GM23338 (cell line): ENCODE results near the gene DPY19L2. TPM values are rescaled to one million over a fixed set of nuclear protein-coding genes. Genes with fewer than 3 reads are reported as not detected.
"Not testable (repeated sequence)": the region's sequence is repeated elsewhere in the genome, so short reads cannot be mapped to it uniquely, and the experiment has no call there.

ENCODE experiments used
- ATAC-seq: fragments of 200-7000 bp; cut with Tn5 transposase; 3 replicates; pipeline ENCODE4 v1.9.1; 2020
- DNase-seq: peaks from one replicate; pipeline ENCODE4 v3.0.0-alpha.2; 2015; ENCODE audit warnings: low spot score
- H2AFZ ChIP-seq: fragments of 200-600 bp; sonication (generic); 2 replicates; pipeline ENCODE4 v1.8.0; 2016; ENCODE audit warnings: antibody characterized with exemption, mild to moderate bottlenecking, moderate library complexity
- H3F3A ChIP-seq: fragments of 200-600 bp; sonication (generic); replicated peaks from 2 replicates; pipeline ENCODE4 v1.8.0; 2017; ENCODE audit warnings: antibody characterized with exemption, mixed run types, low read depth
- H3K27ac ChIP-seq: fragments of 200-600 bp; sonication (generic); 2 replicates; pipeline ENCODE4 v1.6.1; 2016; ENCODE audit warnings: low read depth
- H3K27me3 ChIP-seq: fragments of 200-600 bp; sonication (generic); 2 replicates; pipeline ENCODE4 v1.8.0; 2016; ENCODE audit warnings: mild to moderate bottlenecking, mixed run types, moderate library complexity; ENCODE audit not compliant: insufficient read depth
- H3K36me3 ChIP-seq: fragments of 200-600 bp; sonication (generic); 2 replicates; pipeline ENCODE4 v1.8.0; 2016; ENCODE audit warnings: mild to moderate bottlenecking; ENCODE audit not compliant: insufficient read depth
- H3K4me1 ChIP-seq: fragments of 200-600 bp; sonication (generic); 2 replicates; pipeline ENCODE4 v1.8.0; 2016; ENCODE audit warnings: mild to moderate bottlenecking, moderate library complexity; ENCODE audit not compliant: insufficient read depth
- H3K4me2 ChIP-seq: fragments of 200-600 bp; sonication (generic); 2 replicates; pipeline ENCODE4 v1.7.1; 2017; ENCODE audit warnings: mixed run types
- H3K4me3 ChIP-seq: fragments of 200-600 bp; sonication (generic); 2 replicates; pipeline ENCODE4 v1.6.1; 2016; ENCODE audit warnings: mixed run types
- H3K79me2 ChIP-seq: fragments of 200-600 bp; sonication (generic); replicated peaks from 2 replicates; pipeline ENCODE4 v1.8.0; 2017; ENCODE audit warnings: mild to moderate bottlenecking; ENCODE audit not compliant: insufficient read depth
- H3K9me2 ChIP-seq: fragments of 200-600 bp; sonication (generic); 2 replicates; pipeline ENCODE4 v1.8.0; 2017; ENCODE audit not compliant: insufficient read depth
- H4K20me1 ChIP-seq: fragments of 200-600 bp; sonication (generic); replicated peaks from 2 replicates; pipeline ENCODE4 v1.8.0; 2017; ENCODE audit warnings: mild to moderate bottlenecking; ENCODE audit not compliant: insufficient read depth
- H3K27ac Mint-ChIP-seq: 2 replicates; pipeline ENCODE4 v1.8.0; 2020; ENCODE audit warnings: inconsistent platforms, mild to moderate bottlenecking, moderate library complexity, mixed read lengths
- H3K27me3 Mint-ChIP-seq: 3 replicates; pipeline ENCODE4 v1.8.0; 2022; ENCODE audit warnings: low read depth, mild to moderate bottlenecking, moderate library complexity, mixed read lengths, inconsistent platforms; ENCODE audit not compliant: insufficient read depth, poor library complexity
- H3K36me3 Mint-ChIP-seq: 3 replicates; pipeline ENCODE4 v1.8.0; 2021; ENCODE audit warnings: low read depth, mild to moderate bottlenecking, inconsistent platforms, moderate library complexity, mixed read lengths
- H3K4me1 Mint-ChIP-seq: 3 replicates; pipeline ENCODE4 v1.8.0; 2020; ENCODE audit warnings: mild to moderate bottlenecking, inconsistent platforms, mixed read lengths
- H3K4me3 Mint-ChIP-seq: 3 replicates; pipeline ENCODE4 v1.8.0; 2021; ENCODE audit warnings: moderate library complexity, mild to moderate bottlenecking, inconsistent platforms, mixed read lengths
- H3K9me3 Mint-ChIP-seq: 3 replicates; pipeline ENCODE4 v1.8.0; 2020; ENCODE audit warnings: moderate library complexity, mild to moderate bottlenecking, inconsistent platforms, mixed read lengths
- polyA plus RNA-seq: library from polyadenylated mRNA; unstranded; fragments of >200 nt; fragmentation: Nextera tagmentation; extraction: Ambion mirVana; gene quantifications from 2 replicates; pipeline ENCODE4 v1.2.1, GENCODE V29; 2016
- total RNA-seq: library from RNA; depleted of rRNA; stranded (reverse); fragments of >200 nt; shearing (Covaris generic); gene quantifications from 2 replicates; pipeline ENCODE4 v1.2.3, GENCODE V29; 2014
- TF ChIP-seq, protein P1 (sequence below), 2 experiments: fragments of 200-600 bp in 1 of 2; sonication (generic) in 1 of 2; conservative IDR thresholded peaks; 2 replicates each; pipeline versions ENCODE4 v1.5.1 to v1.6.1; 2016 to 2017; ENCODE audit warnings: antibody characterized with exemption in 2 of 2, low read depth in 2 of 2, mild to moderate bottlenecking in 2 of 2, moderate library complexity in 1 of 2

The DPY19L2 gene
- total and polyA plus RNA-seq, 2 experiments from 2014 or later = 4.3 to 8.0 TPM

DNA sequence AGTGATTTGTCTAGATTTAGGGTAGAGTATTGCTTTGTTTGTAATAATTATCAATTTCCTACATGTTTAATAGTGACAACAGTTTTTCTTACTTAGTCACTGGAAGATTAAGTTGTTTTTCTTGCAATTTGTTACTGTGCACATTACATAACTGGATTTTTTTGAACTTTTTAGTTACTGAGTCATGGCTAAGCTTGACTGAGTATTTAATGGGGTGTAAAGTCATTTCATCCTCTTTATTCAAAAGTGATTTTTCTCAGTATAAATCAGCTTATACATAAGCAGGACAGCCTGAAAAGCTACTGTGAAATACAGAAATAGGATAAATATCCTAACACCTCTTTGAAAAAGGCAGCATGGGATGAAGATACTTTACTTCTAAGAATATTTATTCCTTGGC lies 12.5 kb upstream of the DPY19L2 start:
- H3K27ac ChIP-seq, H4K20me1 ChIP-seq, H3K27me3 ChIP-seq, H3K36me3 Mint-ChIP-seq, H3K9me2 ChIP-seq, H3K27ac Mint-ChIP-seq, H3K9me3 Mint-ChIP-seq, H3K4me3 ChIP-seq, H3K4me2 ChIP-seq, H3K4me1 Mint-ChIP-seq, H2AFZ ChIP-seq, ATAC-seq, H3K79me2 ChIP-seq, H3F3A ChIP-seq, H3K36me3 ChIP-seq, DNase-seq, H3K27me3 Mint-ChIP-seq, H3K4me1 ChIP-seq, H3K4me3 Mint-ChIP-seq: not testable (repeated sequence)

DNA sequence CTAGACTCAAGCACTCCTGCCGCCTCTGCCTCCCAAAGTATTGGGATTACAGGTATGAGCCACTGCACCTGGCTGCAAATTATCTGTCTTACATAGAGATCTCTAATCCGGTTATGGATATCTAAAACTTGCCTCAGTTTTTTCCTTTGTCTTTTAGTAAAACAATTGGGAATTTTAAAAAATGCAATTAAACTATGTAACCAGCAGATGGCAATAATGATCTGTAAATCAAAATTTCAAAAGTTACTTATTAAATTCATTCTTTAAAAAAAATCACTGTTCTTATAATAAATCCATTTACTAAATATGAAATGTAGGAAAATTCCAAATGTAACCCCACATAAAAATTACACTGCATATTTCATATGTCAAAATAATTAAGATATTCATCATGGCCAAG lies 4.3 kb upstream of the DPY19L2 start:
- H3K27me3 Mint-ChIP-seq = peaks cover 20% of the 10 kb centered on the region
- H4K20me1 ChIP-seq, H3K36me3 ChIP-seq, H3K4me1 ChIP-seq, H3K79me2 ChIP-seq, H3K36me3 Mint-ChIP-seq, H3K4me3 ChIP-seq, H3K4me3 Mint-ChIP-seq, H3K27ac ChIP-seq, H2AFZ ChIP-seq, H3K9me3 Mint-ChIP-seq, DNase-seq, H3K4me2 ChIP-seq, ATAC-seq, H3F3A ChIP-seq, H3K4me1 Mint-ChIP-seq, H3K9me2 ChIP-seq, H3K27ac Mint-ChIP-seq: not testable (repeated sequence)
- TF ChIP-seq, protein P1, sequence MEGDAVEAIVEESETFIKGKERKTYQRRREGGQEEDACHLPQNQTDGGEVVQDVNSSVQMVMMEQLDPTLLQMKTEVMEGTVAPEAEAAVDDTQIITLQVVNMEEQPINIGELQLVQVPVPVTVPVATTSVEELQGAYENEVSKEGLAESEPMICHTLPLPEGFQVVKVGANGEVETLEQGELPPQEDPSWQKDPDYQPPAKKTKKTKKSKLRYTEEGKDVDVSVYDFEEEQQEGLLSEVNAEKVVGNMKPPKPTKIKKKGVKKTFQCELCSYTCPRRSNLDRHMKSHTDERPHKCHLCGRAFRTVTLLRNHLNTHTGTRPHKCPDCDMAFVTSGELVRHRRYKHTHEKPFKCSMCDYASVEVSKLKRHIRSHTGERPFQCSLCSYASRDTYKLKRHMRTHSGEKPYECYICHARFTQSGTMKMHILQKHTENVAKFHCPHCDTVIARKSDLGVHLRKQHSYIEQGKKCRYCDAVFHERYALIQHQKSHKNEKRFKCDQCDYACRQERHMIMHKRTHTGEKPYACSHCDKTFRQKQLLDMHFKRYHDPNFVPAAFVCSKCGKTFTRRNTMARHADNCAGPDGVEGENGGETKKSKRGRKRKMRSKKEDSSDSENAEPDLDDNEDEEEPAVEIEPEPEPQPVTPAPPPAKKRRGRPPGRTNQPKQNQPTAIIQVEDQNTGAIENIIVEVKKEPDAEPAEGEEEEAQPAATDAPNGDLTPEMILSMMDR (conservative IDR thresholded peaks at IDR 0.05; ENCODE audit: low read depth in 2 of 2) = peak in 1 of 2 experiments; percentile 43; a peak in 1 of 4 replicates
- peaks cover 19% of the 10 kb centered on the region for H3K27me3 ChIP-seq

- Mint-ChIP-seq H3K27me3 (peaks cover 22% of the 10 kb centered on the region), H3K4me1 (peaks cover 15% of the 10 kb centered on the region), H3K4me3 (peak overlapping the region; percentile 82)
- peak overlapping the region; percentile 93 for H3K4me2 ChIP-seq
- H3K27me3 ChIP-seq = peaks cover 28% of the 10 kb centered on the region
- not testable (repeated sequence) for H3K36me3 Mint-ChIP-seq, H3K9me3 Mint-ChIP-seq, H3K27ac ChIP-seq, H3K27ac Mint-ChIP-seq, H2AFZ ChIP-seq, DNase-seq, H3K79me2 ChIP-seq, H3K4me1 ChIP-seq, H3K9me2 ChIP-seq, H4K20me1 ChIP-seq, H3F3A ChIP-seq, ATAC-seq, H3K36me3 ChIP-seq
- peak overlapping the region; percentile 85; the same call in 1 of the 2 replicates for H3K4me3 ChIP-seq
Measured at GRCh38 chr12:63669936-63670335, 1.6 kb upstream of the DPY19L2 start.

- Mint-ChIP-seq H3K4me3 (peak overlapping the region; percentile 82), H3K4me1 (peaks cover 15% of the 10 kb centered on the region), H3K27me3 (peaks cover 22% of the 10 kb centered on the region)
- not testable (repeated sequence) for H3K79me2 ChIP-seq, H3K27ac Mint-ChIP-seq, H4K20me1 ChIP-seq, DNase-seq, H3F3A ChIP-seq, H3K9me3 Mint-ChIP-seq, H3K27ac ChIP-seq, H3K9me2 ChIP-seq, H3K4me1 ChIP-seq, H3K36me3 Mint-ChIP-seq, H3K36me3 ChIP-seq
- peak; percentile 21 for ATAC-seq
- Histone ChIP-seq H3K4me2 (peak overlapping the region; percentile 93), H2AFZ (peak overlapping the region; percentile 87; the same call in 1 of the 2 replicates), H3K27me3 (peaks cover 28% of the 10 kb centered on the region), H3K4me3 (peak overlapping the region; percentile 85)
Measured at GRCh38 chr12:63669427-63669826, 1.1 kb upstream of the DPY19L2 start.
